Left ventricle myocardium inferior (tissue), 1 donor: Measurements from ENCODE around the gene KRTAP3-2. TPM values are rescaled to one million over a fixed set of nuclear protein-coding genes. Genes with fewer than 3 reads are reported as not detected.
"Not testable (repeated sequence)": the region's sequence is repeated elsewhere in the genome, so short reads cannot be mapped to it uniquely, and the experiment has no call there.

Experiments used
- DNase-seq: peaks from one replicate; pipeline ENCODE4 v3.0.0-alpha.2; 2020
- H3K27ac ChIP-seq: fragments of 200-600 bp; replicated peaks from 2 replicates; pipeline ENCODE4 v1.8.0; 2021
- H3K27me3 ChIP-seq: fragments of 200-600 bp; 2 replicates; pipeline ENCODE4 v1.8.0; 2021; ENCODE audit warnings: low read depth
- H3K36me3 ChIP-seq: fragments of 200-600 bp; 2 replicates; pipeline ENCODE4 v1.8.0; 2021
- H3K4me1 ChIP-seq: fragments of 200-600 bp; 2 replicates; pipeline ENCODE4 v1.8.0; 2021
- H3K4me3 ChIP-seq: fragments of 200-600 bp; 2 replicates; pipeline ENCODE4 v1.8.0; 2021; ENCODE audit warnings: mild to moderate bottlenecking, moderate library complexity
- H3K9me3 ChIP-seq: fragments of 200-600 bp; replicated peaks from 2 replicates; pipeline ENCODE4 v1.8.0; 2021
- intact Hi-C: fragments of 100-400 bp; cut with micrococcal nuclease; formaldehyde crosslinking; loops from one replicate; pipeline ENCODE4 v1.11.0; 2022
- long read RNA-seq: library from polyadenylated mRNA; unstranded; transcript quantifications from one replicate; pipeline ENCODE4 v2.0.0, GENCODE V29; 2021
- total RNA-seq: library from RNA; stranded (reverse); fragmentation: NEBNext Ultra II Directional; extraction: Animal tissue kit (Norgen Biotek cat#: 25700); gene quantifications from one replicate; pipeline ENCODE4 v1.2.1, GENCODE V29; 2021
- TF ChIP-seq, protein P1 (sequence below): fragments of 200-600 bp; IDR thresholded peaks from 2 replicates; pipeline ENCODE4 v1.8.0; 2021; ENCODE audit warnings: antibody characterized with exemption, mild to moderate bottlenecking, borderline replicate concordance
- donor health status: DM: no; HTN: yes; CAD: no; lungs with severe emphysema.

The KRTAP3-2 gene
- total RNA-seq, result not detected
- long read RNA-seq, result 0 reads

DNA sequence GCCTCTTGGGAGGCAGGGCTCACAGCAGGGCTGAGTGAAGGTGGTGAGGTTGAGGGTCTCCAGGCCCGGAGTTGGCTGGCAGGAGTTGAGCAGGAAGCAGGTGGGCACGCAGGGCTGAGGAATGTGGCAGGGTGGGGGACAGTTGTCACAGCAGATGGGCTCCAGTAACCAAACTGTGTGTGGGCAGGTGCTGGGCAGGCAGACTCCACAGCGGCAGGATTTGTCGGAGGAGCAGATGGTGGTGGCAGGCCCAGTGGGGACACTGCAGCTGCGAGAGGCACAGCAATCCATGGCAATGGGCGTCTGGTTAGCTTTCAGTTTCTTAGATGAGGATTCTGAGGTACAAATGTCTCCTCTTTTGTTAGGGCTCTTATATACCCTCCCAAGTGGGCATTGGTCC lies at the start of gene KRTAP3-2:
Gene KRTAP3-2 (minus strand): TSS at position 344 of the 400 bp plus-strand sequence. CDS start 53 bp downstream, at position 291.
- H3K9me3 ChIP-seq, intact Hi-C loops, H3K36me3 ChIP-seq, H3K4me3 ChIP-seq, H3K27ac ChIP-seq, H3K4me1 ChIP-seq, DNase-seq: not testable (repeated sequence)
- peaks cover 74% of the 10 kb centered on the region for H3K27me3 ChIP-seq

DNA sequence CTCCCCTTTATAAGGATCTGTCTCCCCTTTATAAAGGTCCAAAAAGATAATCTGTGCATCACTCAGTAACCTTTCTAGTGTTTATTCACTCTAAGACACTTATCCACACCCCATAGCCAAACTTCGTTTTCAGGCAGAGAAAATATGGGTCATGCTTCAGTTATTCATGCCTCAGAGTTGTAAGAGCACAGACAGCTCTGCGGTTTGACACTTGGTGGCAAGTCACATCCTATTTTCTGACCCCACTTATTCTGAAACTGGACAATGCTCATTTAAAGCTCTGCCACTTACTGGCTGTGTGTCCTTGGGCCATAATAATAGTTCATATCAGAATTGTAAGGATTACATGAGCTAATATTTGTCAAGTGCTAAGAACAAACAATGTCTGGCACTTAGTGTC lies 49.4 kb upstream of the KRTAP3-2 start:
- TF ChIP-seq, protein P1, sequence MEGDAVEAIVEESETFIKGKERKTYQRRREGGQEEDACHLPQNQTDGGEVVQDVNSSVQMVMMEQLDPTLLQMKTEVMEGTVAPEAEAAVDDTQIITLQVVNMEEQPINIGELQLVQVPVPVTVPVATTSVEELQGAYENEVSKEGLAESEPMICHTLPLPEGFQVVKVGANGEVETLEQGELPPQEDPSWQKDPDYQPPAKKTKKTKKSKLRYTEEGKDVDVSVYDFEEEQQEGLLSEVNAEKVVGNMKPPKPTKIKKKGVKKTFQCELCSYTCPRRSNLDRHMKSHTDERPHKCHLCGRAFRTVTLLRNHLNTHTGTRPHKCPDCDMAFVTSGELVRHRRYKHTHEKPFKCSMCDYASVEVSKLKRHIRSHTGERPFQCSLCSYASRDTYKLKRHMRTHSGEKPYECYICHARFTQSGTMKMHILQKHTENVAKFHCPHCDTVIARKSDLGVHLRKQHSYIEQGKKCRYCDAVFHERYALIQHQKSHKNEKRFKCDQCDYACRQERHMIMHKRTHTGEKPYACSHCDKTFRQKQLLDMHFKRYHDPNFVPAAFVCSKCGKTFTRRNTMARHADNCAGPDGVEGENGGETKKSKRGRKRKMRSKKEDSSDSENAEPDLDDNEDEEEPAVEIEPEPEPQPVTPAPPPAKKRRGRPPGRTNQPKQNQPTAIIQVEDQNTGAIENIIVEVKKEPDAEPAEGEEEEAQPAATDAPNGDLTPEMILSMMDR, result no peak
- Histone ChIP-seq H3K36me3 (no peaks in the 10 kb centered on the region), H3K27me3 (peaks cover 64% of the 10 kb centered on the region), H3K27ac (no peak overlapping the region), H3K4me1 (no peaks in the 10 kb centered on the region), H3K9me3 (peaks cover 6% of the 10 kb centered on the region), H3K4me3 (no peak overlapping the region)
- intact Hi-C loops, result no loop called here
- no peak for DNase-seq

DNA sequence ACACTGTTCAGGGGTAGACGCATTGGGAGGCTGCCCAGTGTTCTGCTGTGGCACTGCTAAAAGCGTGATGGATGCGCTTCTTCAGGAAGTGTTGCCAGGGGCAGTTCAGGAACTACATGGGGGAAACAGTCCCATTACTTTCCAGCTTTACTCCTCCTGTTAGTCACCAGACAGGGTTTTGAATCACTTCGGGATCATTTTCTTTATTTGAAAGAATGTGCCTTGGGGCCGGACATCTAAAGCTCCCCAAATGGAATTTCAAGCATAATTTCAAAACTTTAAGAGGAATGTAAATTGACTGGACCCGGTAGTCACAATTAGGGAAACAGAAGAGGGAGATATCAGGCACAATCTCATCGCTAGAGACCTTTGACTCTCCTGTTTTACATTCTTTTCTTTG lies 48.7 kb upstream of the KRTAP3-2 start:
- no peak overlapping the region for H3K27ac ChIP-seq
- intact Hi-C loops, result no loop called here
- no peak overlapping the region for H3K4me3 ChIP-seq
- DNase-seq, result no peak
- no peaks in the 10 kb centered on the region for H3K4me1 ChIP-seq
- H3K36me3 ChIP-seq, result no peaks in the 10 kb centered on the region
- TF ChIP-seq, protein P1, result no peak
- H3K9me3 ChIP-seq, result peaks cover 7% of the 10 kb centered on the region
- peaks cover 59% of the 10 kb centered on the region for H3K27me3 ChIP-seq

DNA sequence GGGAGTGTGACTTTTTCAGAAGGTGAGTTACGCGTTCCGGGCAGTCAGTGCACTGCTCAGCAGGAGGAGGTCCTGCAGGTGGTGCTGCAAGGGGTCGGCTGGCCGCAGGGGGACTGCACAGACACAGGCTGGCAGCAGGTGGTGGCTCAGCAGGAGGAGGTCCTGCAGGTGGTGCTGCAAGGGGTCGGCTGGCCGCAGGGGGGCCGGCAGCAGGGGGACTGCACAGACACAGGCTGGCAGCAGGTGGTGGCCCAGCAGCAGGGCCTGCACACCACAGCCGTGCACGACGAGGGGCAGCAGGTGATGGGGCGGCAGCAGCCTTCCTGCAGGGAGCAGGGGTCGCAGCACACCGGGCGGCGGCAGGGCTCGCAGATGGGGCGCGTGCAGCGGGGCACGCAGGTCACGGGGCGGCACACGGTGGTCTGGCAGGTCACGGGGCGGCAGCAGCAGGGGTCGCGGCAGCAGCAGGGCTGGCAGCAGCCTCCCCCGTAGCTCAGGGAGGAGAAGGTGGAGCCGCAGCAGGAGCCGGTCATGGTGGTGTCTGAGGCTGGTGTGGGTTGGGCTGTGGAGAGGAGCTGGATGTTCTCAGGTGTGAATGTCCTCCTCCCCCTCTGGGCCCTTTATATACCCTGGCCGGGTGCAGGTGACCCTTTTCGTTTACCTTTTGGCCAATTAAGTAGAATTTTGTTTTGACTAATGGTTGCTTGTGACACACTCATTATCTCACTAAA lies 47.2 kb upstream of the KRTAP3-2 start, which contains the start of gene KRTAP2-1:
Gene KRTAP2-1 (minus strand): TSS at position 582 of the 731 bp plus-strand sequence. CDS start 49 bp downstream, at position 533.
- H3K36me3 ChIP-seq, DNase-seq, H3K4me3 ChIP-seq, H3K4me1 ChIP-seq, H3K27ac ChIP-seq, intact Hi-C loops: not testable (repeated sequence)
- peaks cover 60% of the 10 kb centered on the region for H3K27me3 ChIP-seq
- H3K9me3 ChIP-seq, result peaks cover 11% of the 10 kb centered on the region

DNA sequence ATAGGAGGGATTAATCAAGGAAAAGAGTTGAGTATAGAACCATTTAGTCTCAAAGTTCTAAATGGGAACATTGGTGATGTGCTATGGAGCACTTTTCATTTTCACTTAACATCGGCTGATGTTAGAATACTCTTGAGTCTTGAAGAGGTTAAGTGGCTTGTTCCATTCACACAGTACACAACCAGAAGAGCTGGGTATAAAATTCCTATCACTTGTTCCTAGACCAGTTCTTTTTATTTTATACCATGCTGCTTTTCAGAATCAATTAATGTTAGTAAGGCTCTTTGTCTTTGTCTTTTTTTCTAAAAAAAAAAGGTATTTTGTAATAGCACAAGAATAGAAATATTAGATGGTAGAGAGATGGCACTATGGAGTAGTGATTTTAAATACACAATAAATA lies 43.2 kb upstream of the KRTAP3-2 start:
- peaks cover 48% of the 10 kb centered on the region for H3K27me3 ChIP-seq
- peaks cover 11% of the 10 kb centered on the region for H3K9me3 ChIP-seq
- DNase-seq, result no peak
- no peaks in the 10 kb centered on the region for H3K36me3 ChIP-seq
- TF ChIP-seq, protein P1, result no peak
- H3K27ac ChIP-seq, result no peak overlapping the region
- H3K4me1 ChIP-seq, result no peaks in the 10 kb centered on the region
- no peak overlapping the region for H3K4me3 ChIP-seq
- intact Hi-C loops, result no loop called here

DNA sequence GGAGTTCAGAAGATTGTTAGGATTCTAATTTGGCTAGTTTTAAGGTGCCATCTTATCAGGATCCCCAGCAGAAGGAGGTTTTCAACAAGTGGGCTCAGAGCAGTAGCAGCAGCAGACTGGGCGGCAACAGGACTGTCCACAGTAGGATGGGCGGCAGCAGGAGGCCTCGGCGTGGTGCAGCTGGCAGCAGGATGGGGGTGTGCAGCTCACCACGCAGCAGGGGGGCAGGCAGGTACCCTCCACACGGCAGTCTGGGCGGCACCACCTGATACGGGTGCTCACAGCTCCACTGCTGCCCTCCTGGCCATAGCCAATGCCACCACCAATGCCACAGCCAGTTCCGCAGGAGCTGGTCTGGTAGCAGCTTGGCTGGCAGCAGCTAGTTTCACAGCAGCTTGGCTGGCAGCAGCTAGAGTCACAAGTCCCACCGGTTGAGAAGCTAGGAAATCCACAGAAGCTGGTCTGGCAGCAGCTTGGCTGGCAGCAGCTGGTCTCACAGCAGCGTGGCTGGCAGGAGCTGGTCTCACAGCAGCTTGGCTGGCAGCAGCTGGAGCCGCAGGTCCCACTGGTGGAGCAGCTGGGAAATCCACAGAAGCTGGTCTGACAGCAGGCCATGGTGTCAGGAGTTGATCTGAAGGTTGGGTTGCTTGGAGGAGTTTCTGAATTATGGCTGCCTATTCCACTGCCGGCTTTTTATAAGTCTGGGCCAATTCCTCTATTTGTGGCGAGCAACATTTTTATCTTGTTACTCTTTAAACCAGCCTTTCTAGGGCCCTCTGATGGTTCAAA lies 41.3 kb upstream of the KRTAP3-2 start, which contains the start of gene KRTAP1-1:
Gene KRTAP1-1 (minus strand): TSS at position 668 of the 789 bp plus-strand sequence. CDS start 53 bp downstream, at position 615.
- H3K36me3 ChIP-seq, H3K27ac ChIP-seq, H3K4me1 ChIP-seq, H3K4me3 ChIP-seq, DNase-seq, intact Hi-C loops: not testable (repeated sequence)
- Histone ChIP-seq H3K27me3 (peaks cover 51% of the 10 kb centered on the region), H3K9me3 (peaks cover 11% of the 10 kb centered on the region)
